Measurements from ENCODE around the gene INPP5A.

The INPP5A gene

GRCh38 chr10:132542819-132543218 is 5.2 kb downstream of the INPP5A start:
- DNase-seq (ENCODE audit: low read depth, low spot score) = no peak
- no peak overlapping the region for H3K4me3 ChIP-seq (ENCODE audit: low read depth, low read length)
- no peak for TF ChIP-seq CTCF (IDR thresholded peaks at IDR 0.05; ENCODE audit: insufficient read depth, low read length, missing control alignments)
- POLR2A ChIA-PET = no interaction called here
- CTCF ChIA-PET = interaction anchor here (1.6 kb wide), 1 partner anchor 92 kb away, joined by 3 read pairs; no protein-coding TSS in a partner anchor

- ChIA-PET POLR2A (no interaction called here), CTCF (no interaction called here)
Observed at GRCh38 chr10:132543916-132544743, 6.5 kb downstream of the INPP5A start.

GRCh38 chr10:132544744-132545658 is 7.4 kb downstream of the INPP5A start:
- CTCF ChIA-PET = no interaction called here

More at GRCh38 chr10:132543916-132544743, 6.5 kb downstream of the INPP5A start:
- no peak overlapping the region for H3K4me3 ChIP-seq (ENCODE audit: low read depth, low read length)
- no peak for TF ChIP-seq CTCF (IDR thresholded peaks at IDR 0.05; ENCODE audit: insufficient read depth, low read length, missing control alignments)
- DNase-seq (ENCODE audit: low read depth, low spot score) = no peak

GRCh38 chr10:132545659-132546367 is 8.2 kb downstream of the INPP5A start:
- POLR2A ChIA-PET = no interaction called here
- CTCF ChIA-PET = no interaction called here
- TF ChIP-seq CTCF (IDR thresholded peaks at IDR 0.05; ENCODE audit: insufficient read depth, low read length, missing control alignments) = no peak
- DNase-seq (ENCODE audit: low read depth, low spot score) = no peak
- H3K4me3 ChIP-seq (ENCODE audit: low read depth, low read length) = no peak overlapping the region

More at GRCh38 chr10:132544744-132545658, 7.4 kb downstream of the INPP5A start:
- no peak for TF ChIP-seq CTCF (IDR thresholded peaks at IDR 0.05; ENCODE audit: insufficient read depth, low read length, missing control alignments)
- no peak for DNase-seq (ENCODE audit: low read depth, low spot score)
- no peak overlapping the region for H3K4me3 ChIP-seq (ENCODE audit: low read depth, low read length)
- POLR2A ChIA-PET = no interaction called here

- CTCF ChIA-PET = no interaction called here
- POLR2A ChIA-PET = no interaction called here
- DNase-seq (ENCODE audit: low read depth, low spot score) = no peak
- no peak for TF ChIP-seq CTCF (IDR thresholded peaks at IDR 0.05; ENCODE audit: insufficient read depth, low read length, missing control alignments)
- H3K4me3 ChIP-seq (ENCODE audit: low read depth, low read length) = no peak overlapping the region
Observed at GRCh38 chr10:132546567-132547420, 9.2 kb downstream of the INPP5A start.
